Endothelial cell of umbilical vein (primary cell): ENCODE data around the gene ARTN. TPM values are rescaled to one million over a fixed set of nuclear protein-coding genes. Genes with fewer than 3 reads are reported as not detected.

ENCODE experiments used
- BruUV-seq: library from RNA; stranded (reverse); fragments of 400-500 nt; replicated peaks from 2 replicates; lab custom pipeline; 2021; lab: Mats Ljungman, UMichigan
- CTCF ChIA-PET: fragments of 300-600, 350-600 bp; sonication (Branson Sonifier 250); formaldehyde crosslinking; loops from one replicate; lab custom pipeline; 2021; ENCODE audit warnings: antibody characterized with exemption, inconsistent platforms; lab: Charles Lee
- POLR2A ChIA-PET: fragments of 300-600, 350-600 bp; sonication (Branson Sonifier 250); formaldehyde crosslinking; loops from one replicate; lab custom pipeline; 2021; ENCODE audit warnings: antibody characterized with exemption, inconsistent platforms; lab: Charles Lee
- DNase-seq: peaks from one replicate; pipeline ENCODE4 v3.0.0-alpha.2; 2011; ENCODE audit warnings: low read depth, low spot score
- FAIRE-seq: peaks from 2 replicates; lab custom pipeline; 2011; peaks lifted over from hg19 to GRCh38; lab: Jason Lieb, UNC
- H2AFZ ChIP-seq: 2 replicates; pipeline ENCODE4 v1.6.0; 2012; ENCODE audit warnings: low read depth, low read length, control low read depth, inconsistent platforms
- H3K27ac ChIP-seq: 2 replicates; pipeline ENCODE4 v1.5.1; 2011; ENCODE audit warnings: low read depth, mild to moderate bottlenecking, control low read depth, low read length, moderate library complexity; ENCODE audit not compliant: insufficient read depth
- H3K27me3 ChIP-seq, 2 experiments: 2 replicates each; pipeline versions ENCODE4 v1.6.0 to v1.6.1; 2011; ENCODE audit warnings: low read length in 2 of 2, mixed read lengths in 1 of 2; ENCODE audit not compliant: control insufficient read depth in 2 of 2, insufficient read depth in 2 of 2
- H3K36me3 ChIP-seq, 2 experiments: 2 replicates in 1 of 2; 3 replicates in 1 of 2; pipeline ENCODE4 v1.5.1; 2011; ENCODE audit warnings: low read length in 2 of 2, mild to moderate bottlenecking in 1 of 2, moderate library complexity in 1 of 2; ENCODE audit not compliant: control insufficient read depth in 2 of 2, insufficient read depth in 2 of 2; ENCODE audit errors: extremely low read depth in 1 of 2
- H3K4me1 ChIP-seq: 3 replicates; pipeline ENCODE4 v1.5.1; 2011; ENCODE audit warnings: mild to moderate bottlenecking, low read length; ENCODE audit not compliant: control insufficient read depth, insufficient read depth; ENCODE audit errors: extremely low read depth
- H3K4me2 ChIP-seq: 2 replicates; pipeline ENCODE4 v1.6.1; 2011; ENCODE audit warnings: low read length, control low read depth, mixed read lengths; ENCODE audit not compliant: insufficient read depth
- H3K4me3 ChIP-seq, 3 experiments: fragments of 200-600 bp in 1 of 3; sonication (generic), shearing (Covaris generic) in 1 of 3; replicated peaks in 1 of 3; 2 replicates each; pipeline ENCODE4 v1.5.1; 2011 to 2016; ENCODE audit warnings: control low read depth in 3 of 3, low read length in 3 of 3, mild to moderate bottlenecking in 2 of 3, inconsistent platforms in 1 of 3, low read depth in 1 of 3, moderate library complexity in 1 of 3; ENCODE audit not compliant: insufficient read depth in 1 of 3
- H3K79me2 ChIP-seq: 2 replicates; pipeline ENCODE4 v1.6.0; 2012; ENCODE audit warnings: low read length, inconsistent platforms; ENCODE audit not compliant: control insufficient read depth, insufficient read depth
- H3K9ac ChIP-seq: replicated peaks from 2 replicates; pipeline ENCODE3; 2011; ENCODE audit warnings: low read length, control low read depth; ENCODE audit not compliant: insufficient read depth; ENCODE audit errors: extremely low read depth
- H3K9me1 ChIP-seq: replicated peaks from 3 replicates; pipeline ENCODE4 v1.6.0; 2011; ENCODE audit warnings: mild to moderate bottlenecking, low read length; ENCODE audit not compliant: control insufficient read depth, insufficient read depth; ENCODE audit errors: extremely low read depth
- H3K9me3 ChIP-seq: replicated peaks from 2 replicates; pipeline ENCODE4 v1.5.1; 2012; ENCODE audit warnings: low read length, inconsistent platforms; ENCODE audit not compliant: control insufficient read depth, insufficient read depth
- H4K20me1 ChIP-seq: replicated peaks from 2 replicates; pipeline ENCODE3; 2011; ENCODE audit warnings: mild to moderate bottlenecking, low read length; ENCODE audit not compliant: control insufficient read depth, insufficient read depth; ENCODE audit errors: extremely low read depth
- EZH2 ChIP-seq: IDR thresholded peaks from 2 replicates; pipeline ENCODE4 v1.6.1; 2012; ENCODE audit warnings: borderline replicate concordance, low read depth, mild to moderate bottlenecking, moderate library complexity, low read length, inconsistent platforms; ENCODE audit not compliant: severe bottlenecking
- FOS ChIP-seq: IDR thresholded peaks from 2 replicates; pipeline ENCODE4 v1.6.1; 2011; ENCODE audit warnings: mild to moderate bottlenecking, low read length, moderate library complexity, borderline replicate concordance; ENCODE audit not compliant: insufficient read depth
- GATA2 ChIP-seq: IDR thresholded peaks from 2 replicates; pipeline ENCODE4 v1.7.0; 2011; ENCODE audit warnings: low read depth, mild to moderate bottlenecking, moderate library complexity, mixed read lengths, low read length; ENCODE audit not compliant: insufficient read length, insufficient read depth
- JUN ChIP-seq: IDR thresholded peaks from 2 replicates; pipeline ENCODE4 v1.6.1; 2011; ENCODE audit warnings: borderline replicate concordance, low read depth; ENCODE audit not compliant: insufficient read length, insufficient read depth
- MYC ChIP-seq: IDR thresholded peaks from one replicate; pipeline ENCODE4 v1.6.1; 2011; ENCODE audit warnings: mild to moderate bottlenecking, low read depth, low read length
- POLR2A ChIP-seq: IDR thresholded peaks from 2 replicates; pipeline ENCODE4 v1.6.1; 2012; ENCODE audit warnings: low read depth, mild to moderate bottlenecking, control low read depth, low read length
- POLR2AphosphoS5 ChIP-seq: IDR thresholded peaks from 2 replicates; pipeline ENCODE4 v1.6.1; 2012; ENCODE audit warnings: low read depth, mild to moderate bottlenecking, control low read depth, low read length, moderate library complexity; ENCODE audit not compliant: insufficient read depth
- dilution Hi-C: fragments of 300-500 bp; cut with MboI; formaldehyde crosslinking; loops from one replicate; pipeline ENCODE4 v1.15.0; 2019; ENCODE audit warnings: low sequenced_read_pairs; ENCODE audit not compliant: extremely low pct_ligation_motif_present
- intact Hi-C: fragments of 100-400 bp; cut with micrococcal nuclease; formaldehyde crosslinking; loops from one replicate; pipeline ENCODE4 v1.10.0; 2022
- polyA plus RNA-seq, 4 experiments: library from polyadenylated mRNA; depleted of rRNA in 3 of 4; stranded (reverse) in 3 of 4; unstranded in 1 of 4; fragments of >200 nt; gene quantifications; 2 replicates each; pipeline versions ENCODE4 v1.2.1 to v1.2.3, GENCODE V29; 2011 to 2012; ENCODE audit warnings: missing spikeins in 1 of 4
- total RNA-seq: library from RNA; stranded (reverse); gene quantifications from 2 replicates; pipeline ENCODE4 v1.2.3, GENCODE V29; 2021
- TF ChIP-seq, protein P1 (sequence below): IDR thresholded peaks from 2 replicates; pipeline ENCODE4 v1.6.1; 2011; ENCODE audit not compliant: insufficient read depth, insufficient read length
- TF ChIP-seq, protein P2 (sequence below), 2 donors: IDR thresholded peaks; 1 replicate in 1 of 2; 2 replicates in 1 of 2; pipeline ENCODE4 v1.5.1; 2011; ENCODE audit warnings: low read length in 2 of 2, mild to moderate bottlenecking in 2 of 2, moderate library complexity in 2 of 2, control low read depth in 1 of 2, inconsistent platforms in 1 of 2, low read depth in 1 of 2; ENCODE audit not compliant: insufficient read depth in 1 of 2; ENCODE audit errors: extremely low read depth in 1 of 2

The ARTN gene
- total and polyA plus RNA-seq, 2 donors (not counting 3 experiments of a cell fraction or from before 2014, with no cell fraction given) = 0.11 to 0.18 TPM

DNA sequence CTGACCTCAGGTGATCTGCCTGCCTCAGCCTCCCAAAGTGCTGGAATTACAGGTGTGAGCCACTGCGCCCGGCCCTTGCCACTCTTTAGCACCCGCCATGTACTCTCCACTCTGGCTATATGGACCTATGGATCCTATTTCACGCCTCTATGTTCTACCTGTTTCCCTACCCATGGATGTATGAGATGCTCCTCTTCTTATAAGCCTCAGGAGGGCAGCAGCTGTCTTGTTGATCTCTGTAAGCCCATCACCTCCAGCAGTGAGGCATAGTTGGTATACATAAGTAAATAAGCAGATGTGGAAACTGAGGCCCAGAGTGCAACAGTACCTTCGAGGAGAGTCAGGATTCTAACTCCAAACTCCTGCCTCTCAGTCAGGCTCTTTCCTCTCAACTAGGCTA is 24.7 kb upstream of the ARTN start:
- ChIA-PET CTCF (interaction anchor here (3.0 kb wide), 1 partner anchor 25 kb away, joined by 14 read pairs; the partner anchor contains the start of gene ARTN), POLR2A (no interaction called here)
- no peak overlapping the region for H3K4me2 ChIP-seq
- H3K27me3 ChIP-seq = no peaks in the 10 kb centered on the region
- no peaks in the 10 kb centered on the region for H3K79me2 ChIP-seq
- H3K4me3 ChIP-seq = no peak overlapping the region
- H3K4me1 ChIP-seq = no peaks in the 10 kb centered on the region
- H3K9me3 ChIP-seq = no peaks in the 10 kb centered on the region
- intact Hi-C loops (no loop called here), dilution Hi-C loops (no loop called here)
- no peaks in the 10 kb centered on the region for H3K9me1 ChIP-seq
- TSS peak; percentile 9 for BruUV-seq
- DNase-seq (no peak), FAIRE-seq (no peak)
- H2AFZ ChIP-seq = no peak overlapping the region
- TF ChIP-seq EZH2 (no peak), FOS (no peak), POLR2A (no peak), MYC (no peak), POLR2AphosphoS5 (no peak), JUN (no peak), GATA2 (no peak)
- TF ChIP-seq, protein P1, sequence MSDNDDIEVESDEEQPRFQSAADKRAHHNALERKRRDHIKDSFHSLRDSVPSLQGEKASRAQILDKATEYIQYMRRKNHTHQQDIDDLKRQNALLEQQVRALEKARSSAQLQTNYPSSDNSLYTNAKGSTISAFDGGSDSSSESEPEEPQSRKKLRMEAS = no peak
- TF ChIP-seq, protein P2, sequence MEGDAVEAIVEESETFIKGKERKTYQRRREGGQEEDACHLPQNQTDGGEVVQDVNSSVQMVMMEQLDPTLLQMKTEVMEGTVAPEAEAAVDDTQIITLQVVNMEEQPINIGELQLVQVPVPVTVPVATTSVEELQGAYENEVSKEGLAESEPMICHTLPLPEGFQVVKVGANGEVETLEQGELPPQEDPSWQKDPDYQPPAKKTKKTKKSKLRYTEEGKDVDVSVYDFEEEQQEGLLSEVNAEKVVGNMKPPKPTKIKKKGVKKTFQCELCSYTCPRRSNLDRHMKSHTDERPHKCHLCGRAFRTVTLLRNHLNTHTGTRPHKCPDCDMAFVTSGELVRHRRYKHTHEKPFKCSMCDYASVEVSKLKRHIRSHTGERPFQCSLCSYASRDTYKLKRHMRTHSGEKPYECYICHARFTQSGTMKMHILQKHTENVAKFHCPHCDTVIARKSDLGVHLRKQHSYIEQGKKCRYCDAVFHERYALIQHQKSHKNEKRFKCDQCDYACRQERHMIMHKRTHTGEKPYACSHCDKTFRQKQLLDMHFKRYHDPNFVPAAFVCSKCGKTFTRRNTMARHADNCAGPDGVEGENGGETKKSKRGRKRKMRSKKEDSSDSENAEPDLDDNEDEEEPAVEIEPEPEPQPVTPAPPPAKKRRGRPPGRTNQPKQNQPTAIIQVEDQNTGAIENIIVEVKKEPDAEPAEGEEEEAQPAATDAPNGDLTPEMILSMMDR (IDR thresholded peaks at IDR 0.05; ENCODE audit: extremely low read depth in 1 of 2, insufficient read depth in 1 of 2, low read depth in 1 of 2, low read length in 2 of 2) = no peak
- H3K9ac ChIP-seq = no peak overlapping the region
- no peaks in the 10 kb centered on the region for H3K36me3 ChIP-seq
- no peaks in the 10 kb centered on the region for H4K20me1 ChIP-seq
- H3K27ac ChIP-seq = no peak overlapping the region
